Adrenal gland (tissue), 12 donors: ENCODE measurements around the gene FMNL3. TPM values are rescaled to one million over a fixed set of nuclear protein-coding genes. Genes with fewer than 3 reads are reported as not detected.
"Not testable (repeated sequence)": the region's sequence is repeated elsewhere in the genome, so short reads cannot be mapped to it uniquely, and the experiment has no call there.

Experiments used
- DNase-seq, 7 donors: peaks; one replicate each; pipeline ENCODE4 v3.0.0-alpha.2; 2019 to 2020
- H3K27ac ChIP-seq, 5 donors: fragments of 200-600 bp; sonication (generic) in 4 of 5; 1 replicate in 3 of 5; 2 replicates in 2 of 5; pipeline versions ENCODE4 v1.5.1 to v1.8.0; 2016 to 2020; ENCODE audit warnings: mild to moderate bottlenecking in 1 of 5
- H3K27me3 ChIP-seq: fragments of 200-600 bp; 2 replicates; pipeline ENCODE4 v1.8.0; 2021
- H3K36me3 ChIP-seq, 2 donors: fragments of 200-600 bp; replicated peaks in 1 of 2; 1 replicate in 1 of 2; 2 replicates in 1 of 2; pipeline versions ENCODE4 v1.5.1 to v1.8.0; 2018 to 2022
- H3K4me1 ChIP-seq, 2 donors: fragments of 200-600 bp; replicated peaks in 1 of 2; 1 replicate in 1 of 2; 2 replicates in 1 of 2; pipeline versions ENCODE4 v1.5.1 to v1.8.0; 2018 to 2021
- H3K4me3 ChIP-seq, 4 donors: fragments of 200-600 bp; sonication (generic) in 3 of 4; one replicate each; pipeline ENCODE4 v1.5.1; 2016 to 2018
- H3K9me3 ChIP-seq, 3 donors: fragments of 200-600 bp; sonication (generic) in 1 of 3; replicated peaks in 1 of 3; 1 replicate in 2 of 3; 2 replicates in 1 of 3; pipeline versions ENCODE4 v1.5.1 to v1.8.0; 2016 to 2021
- CTCF ChIP-seq, 6 experiments: fragments of 450-650 bp in 4 of 6; fragments of 200-600 bp in 2 of 6; sonication (generic) in 1 of 6; IDR thresholded peaks; 1 replicate in 5 of 6; 2 replicates in 1 of 6; pipeline versions ENCODE4 v1.5.1 to v1.8.0; 2016 to 2021; ENCODE audit warnings: antibody characterized with exemption in 6 of 6, mild to moderate bottlenecking in 2 of 6, moderate library complexity in 1 of 6
- POLR2A ChIP-seq, 2 donors: fragments of 450-650 bp; IDR thresholded peaks; one replicate each; pipeline ENCODE4 v1.6.1; 2017; ENCODE audit warnings: antibody characterized with exemption in 2 of 2, mild to moderate bottlenecking in 2 of 2, moderate library complexity in 1 of 2
- WGBS, 4 donors: extraction: QIAGEN DNeasy Blood & Tissue Kit in 2 of 4; methylation state at CpG; one replicate each; pipeline versions ENCODE4 v1.1.5 to v1.1.7; 2013 to 2017; 5-methylcytosine and 5-hydroxymethylcytosine counted together
- intact Hi-C, 2 donors: fragments of 100-400 bp; cut with DNase I; formaldehyde crosslinking; loops; one replicate each; pipeline versions ENCODE4 v1.14.1 to v1.15.0; 2022 to 2023
- polyA plus RNA-seq, 3 donors: library from polyadenylated mRNA; stranded (reverse); fragments of 200-250 nt in 2 of 3; fragments of 350-450 nt in 1 of 3; fragmentation: Illumina TruSeq in 1 of 3; extraction: RNeasy Lipid Tissue Mini Kit (QIAGEN cat#74804) in 1 of 3; gene quantifications; one replicate each; pipeline ENCODE4 v1.2.3, GENCODE V29; 2013 to 2014
- total RNA-seq, 9 donors: library from RNA; depleted of rRNA in 4 of 9; stranded (reverse); fragments of >200 nt in 4 of 9; fragments of 120-200 nt in 1 of 9; fragmentation: NEBNext Ultra II Directional in 1 of 9; extraction: Animal tissue kit (Norgen Biotek cat#: 25700) in 1 of 9; gene quantifications; one replicate each; pipeline versions ENCODE4 v1.1.0 to v1.2.4, GENCODE V29; 2013 to 2023
- donor health status: healthy with polysubstance abuse.
- donor health status: Bipolar disorder and iron deficiency.
- donor health status: DM: yes; HTN: yes; CAD: no.
- donor health status: DM: no; HTN: no; CAD: no.
- donor health status: DM: no; HTN: no; CAD: no.
- donor health status: DM: yes; HTN: yes; CAD: no.

FMNL3 gene
- total and polyA plus RNA-seq, 12 donors: 4.7 to 24.1 (median 15.0) TPM

GRCh38 chr12:49616533-49617219 is 90.5 kb downstream of the FMNL3 start:
- Histone ChIP-seq H3K9me3 (no peaks in the 10 kb centered on the region), H3K36me3 (no peaks in the 10 kb centered on the region), H3K4me1 (peaks cover 2 to 3% of the 10 kb centered on the region in 2 donors), H3K4me3 (no peak overlapping the region), H3K27me3 (no peaks in the 10 kb centered on the region), H3K27ac (no peak overlapping the region)
- WGBS, 4 donors: 73 to 82% (median 77%) methylated on average over 5 of the region's 5 CpGs
- no peak for DNase-seq
- intact Hi-C loops: no loop called here
- TF ChIP-seq CTCF (IDR thresholded peaks at IDR 0.05): no peak
- no peak for TF ChIP-seq POLR2A (IDR thresholded peaks at IDR 0.05)

GRCh38 chr12:49615725-49616124 is 91.5 kb downstream of the FMNL3 start:
- H3K4me3 ChIP-seq: no peak overlapping the region
- 81 to 86% (median 85%) methylated on average over 7 of the region's 7 CpGs for WGBS, 4 donors
- DNase-seq: no peak
- no peaks in the 10 kb centered on the region for H3K27me3 ChIP-seq
- H3K27ac ChIP-seq: no peak overlapping the region
- no peak for TF ChIP-seq CTCF (IDR thresholded peaks at IDR 0.05)
- TF ChIP-seq POLR2A (IDR thresholded peaks at IDR 0.05): no peak
- intact Hi-C loops: no loop called here
- no peaks in the 10 kb centered on the region for H3K4me1 ChIP-seq
- H3K9me3 ChIP-seq: no peaks in the 10 kb centered on the region
- H3K36me3 ChIP-seq: no peaks in the 10 kb centered on the region

- no peaks in the 10 kb centered on the region for H3K9me3 ChIP-seq
- TF ChIP-seq POLR2A (IDR thresholded peaks at IDR 0.05): no peak
- no peak for TF ChIP-seq CTCF (IDR thresholded peaks at IDR 0.05)
- peaks cover 0 to 2% of the 10 kb centered on the region in 2 donors for H3K4me1 ChIP-seq
- H3K4me3 ChIP-seq: no peak overlapping the region
- intact Hi-C loops: no loop called here
- no peaks in the 10 kb centered on the region for H3K36me3 ChIP-seq
- no peak for DNase-seq
- no peak overlapping the region for H3K27ac ChIP-seq
- H3K27me3 ChIP-seq: no peaks in the 10 kb centered on the region
Observed at GRCh38 chr12:49612210-49612609, 95.0 kb downstream of the FMNL3 start.

- 95 to 98% (median 97%) methylated on average over 4 of the region's 4 CpGs for WGBS, 4 donors
- H3K9me3 ChIP-seq, intact Hi-C loops: not testable (repeated sequence)
Observed at GRCh38 chr12:49610785-49611184, 96.4 kb downstream of the FMNL3 start.

GRCh38 chr12:49609875-49610154 is 97.4 kb downstream of the FMNL3 start:
- intact Hi-C loops: no loop called here
- Histone ChIP-seq H3K4me3 (no peak overlapping the region), H3K4me1 (peaks cover 5 to 10% of the 10 kb centered on the region in 2 donors), H3K27ac (no peak overlapping the region), H3K27me3 (no peaks in the 10 kb centered on the region), H3K36me3 (no peaks in the 10 kb centered on the region), H3K9me3 (no peaks in the 10 kb centered on the region)
- WGBS, 4 donors: 80 to 100% (median 88%) methylated on average over 1 of the region's 1 CpG
- TF ChIP-seq POLR2A (IDR thresholded peaks at IDR 0.05) (no peak), CTCF (IDR thresholded peaks at IDR 0.05) (no peak)
- no peak for DNase-seq

More at GRCh38 chr12:49610785-49611184, 96.4 kb downstream of the FMNL3 start:
- not testable (repeated sequence) for H3K27ac ChIP-seq, DNase-seq, H3K4me1 ChIP-seq, H3K27me3 ChIP-seq, H3K4me3 ChIP-seq, H3K36me3 ChIP-seq
